HG03175 (cell line): ENCODE measurements around the gene IP6K3.

ENCODE experiments used
- ATAC-seq: cut with Tn5 transposase; IDR thresholded peaks from one replicate; pipeline ENCODE4 v1.9.1; 2021; ENCODE audit warnings: mild to moderate bottlenecking, moderate library complexity; ENCODE audit not compliant: unreplicated experiment

The IP6K3 gene

GRCh38 chr6:33708516-33709204 lies 38.0 kb downstream of the IP6K3 start:
- ATAC-seq = no peak

- no peak for ATAC-seq
Observed at GRCh38 chr6:33707771-33708170, 38.9 kb downstream of the IP6K3 start.

DNA sequence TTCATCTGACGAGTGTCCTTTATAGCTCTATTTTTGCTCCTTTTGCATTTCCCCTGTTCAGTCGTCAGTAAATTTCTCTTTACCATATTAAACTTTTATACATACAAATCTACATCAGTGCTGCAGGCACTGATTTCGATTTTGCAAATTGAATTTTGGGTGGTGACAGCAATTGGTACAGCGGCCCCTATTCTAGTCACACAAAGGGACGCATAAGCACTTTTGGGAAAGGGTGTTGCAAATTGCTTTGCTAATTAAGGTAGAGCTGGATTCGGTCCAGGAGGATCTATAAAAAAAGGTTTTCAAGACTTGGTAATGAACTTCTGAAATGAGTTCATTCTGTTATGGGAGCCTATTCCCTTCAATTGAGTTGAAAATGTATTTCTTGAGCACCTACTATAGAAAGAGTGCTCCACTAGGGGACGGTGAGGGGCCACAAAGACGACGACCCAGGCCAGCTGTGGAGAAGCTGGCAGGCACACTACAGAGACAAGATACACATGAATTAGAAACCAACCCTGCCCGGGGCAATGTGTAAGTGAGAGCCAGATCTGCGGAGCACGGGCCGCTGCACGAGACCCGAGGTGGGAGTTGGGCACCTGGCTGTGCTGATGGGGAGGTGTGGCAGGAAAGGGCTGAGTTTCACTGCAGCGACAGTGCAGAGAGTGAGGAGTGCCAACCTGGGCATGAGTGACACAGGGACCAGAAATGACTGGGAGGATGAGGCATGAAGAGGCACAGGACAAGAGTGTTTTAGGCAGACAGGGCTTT lies 40.6 kb downstream of the IP6K3 start:
- ATAC-seq = no peak

- ATAC-seq = no peak
Observed at GRCh38 chr6:33705268-33705885, 41.3 kb downstream of the IP6K3 start.

DNA sequence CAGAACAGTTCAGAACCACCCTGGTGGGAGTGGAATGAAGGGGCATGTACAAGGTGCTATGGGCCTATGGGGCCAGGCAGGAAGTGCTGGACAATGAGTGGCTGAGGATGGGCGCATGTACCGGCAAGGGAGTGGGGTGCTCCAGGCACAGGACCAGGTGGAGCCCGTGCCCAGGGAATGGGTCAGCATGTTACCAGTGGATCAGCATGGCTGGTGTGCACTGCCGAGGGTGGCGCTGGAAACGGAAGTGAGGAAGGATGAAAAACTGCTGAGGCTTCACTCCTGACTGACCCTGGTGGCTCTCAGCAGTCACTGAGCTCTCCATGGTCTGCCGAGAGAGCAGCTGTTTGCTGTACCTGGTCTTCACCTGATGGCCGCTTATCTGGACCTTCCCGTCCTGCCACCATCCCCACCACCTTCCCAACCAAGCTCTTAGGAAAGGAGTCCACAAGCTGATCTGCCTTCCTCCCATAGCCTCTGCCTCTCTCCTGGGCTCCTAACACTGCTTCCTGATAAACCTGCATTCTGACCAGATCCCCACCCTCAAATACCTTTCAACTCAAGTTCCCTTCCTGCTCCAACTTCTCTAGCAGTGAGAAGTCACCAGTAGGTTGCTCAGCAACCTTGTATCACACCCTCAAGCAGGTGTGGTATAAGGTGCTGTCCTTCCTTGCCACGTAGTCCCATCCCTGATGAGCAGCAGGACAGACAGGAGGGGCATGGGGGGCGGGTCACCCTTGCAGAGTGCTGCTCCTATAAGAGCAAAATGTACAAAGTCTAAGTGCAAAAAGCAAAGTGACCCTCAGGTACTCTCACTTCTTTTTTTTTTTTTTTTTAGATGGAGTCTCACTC lies 42.3 kb downstream of the IP6K3 start:
- ATAC-seq = no peak

DNA sequence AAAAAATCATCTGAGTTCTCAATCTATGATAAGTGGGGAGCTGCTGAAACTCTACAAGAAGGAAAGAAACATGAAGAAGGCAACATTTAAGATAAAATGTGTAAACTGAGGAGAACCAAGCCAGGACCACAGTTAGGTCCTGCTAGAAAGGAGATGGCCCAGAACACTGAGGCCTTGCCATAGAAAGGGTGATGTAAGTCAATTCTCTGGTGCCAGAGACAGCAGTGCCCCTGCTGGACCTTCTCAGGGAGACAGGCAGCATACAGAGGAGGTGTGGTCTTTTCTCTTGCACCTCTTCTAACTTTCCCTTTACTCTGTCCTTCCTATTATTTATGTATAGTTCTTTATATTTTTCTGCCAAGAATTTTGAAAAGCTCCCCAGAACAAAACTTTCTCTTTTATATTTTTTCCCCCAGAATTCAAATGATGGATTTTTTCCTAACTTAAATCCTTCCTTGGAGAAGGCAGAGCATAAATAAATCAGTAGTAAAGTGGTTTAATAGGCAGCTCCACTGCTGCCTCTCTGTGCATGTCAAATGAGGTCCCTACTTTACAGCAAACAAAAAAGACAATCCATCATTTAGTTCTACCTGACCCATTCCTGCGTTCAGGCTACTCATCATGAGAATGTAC lies 44.2 kb downstream of the IP6K3 start:
- no peak for ATAC-seq

- peak; percentile 75 for ATAC-seq
Observed at GRCh38 chr6:33700391-33701050, 46.2 kb downstream of the IP6K3 start.

- no peak for ATAC-seq
Observed at GRCh38 chr6:33699739-33700138, 47.0 kb downstream of the IP6K3 start.

DNA sequence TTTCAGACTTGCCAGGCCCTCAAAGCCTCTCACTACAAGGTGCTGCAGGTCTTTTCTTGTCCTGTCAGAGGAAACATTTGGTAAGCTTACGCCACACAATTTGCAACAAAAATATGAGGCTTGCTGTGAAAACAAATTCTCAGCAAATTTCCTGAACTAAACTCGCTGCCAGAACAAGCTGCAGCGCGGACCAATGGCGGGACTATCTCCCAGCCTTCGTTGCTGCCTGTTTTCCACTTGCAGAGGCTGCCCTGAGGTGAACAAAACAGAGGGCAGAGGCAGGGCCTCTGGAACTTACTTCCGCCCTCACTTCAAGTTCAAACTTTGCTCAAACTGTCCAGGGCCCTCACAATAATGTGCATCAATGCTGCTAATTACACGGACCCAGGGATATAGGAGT lies 47.6 kb downstream of the IP6K3 start:
- no peak for ATAC-seq

- ATAC-seq = no peak
Observed at GRCh38 chr6:33698494-33698893, 48.2 kb downstream of the IP6K3 start.

DNA sequence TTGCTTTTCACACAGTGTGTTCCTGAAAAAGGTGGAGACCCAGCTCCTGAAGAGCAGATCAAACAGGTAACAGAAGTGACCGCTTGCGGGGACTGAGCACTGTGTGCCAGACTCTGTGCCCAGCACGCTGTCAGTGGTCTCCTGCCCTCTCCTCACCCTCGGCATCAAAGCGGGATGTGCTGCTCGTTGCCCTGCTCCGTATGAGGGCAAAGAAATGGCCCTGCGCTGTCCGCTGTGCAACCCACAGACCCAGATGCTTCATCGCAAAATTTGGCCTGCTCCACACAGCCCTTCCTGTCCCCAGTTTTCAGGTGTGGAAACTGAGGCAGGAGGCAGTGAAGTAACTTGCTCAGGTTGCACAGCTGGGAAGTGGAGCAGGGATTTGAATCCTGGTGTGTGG lies 48.9 kb downstream of the IP6K3 start:
- no peak for ATAC-seq

- no peak for ATAC-seq
Observed at GRCh38 chr6:33696548-33697518, 49.9 kb downstream of the IP6K3 start.

DNA sequence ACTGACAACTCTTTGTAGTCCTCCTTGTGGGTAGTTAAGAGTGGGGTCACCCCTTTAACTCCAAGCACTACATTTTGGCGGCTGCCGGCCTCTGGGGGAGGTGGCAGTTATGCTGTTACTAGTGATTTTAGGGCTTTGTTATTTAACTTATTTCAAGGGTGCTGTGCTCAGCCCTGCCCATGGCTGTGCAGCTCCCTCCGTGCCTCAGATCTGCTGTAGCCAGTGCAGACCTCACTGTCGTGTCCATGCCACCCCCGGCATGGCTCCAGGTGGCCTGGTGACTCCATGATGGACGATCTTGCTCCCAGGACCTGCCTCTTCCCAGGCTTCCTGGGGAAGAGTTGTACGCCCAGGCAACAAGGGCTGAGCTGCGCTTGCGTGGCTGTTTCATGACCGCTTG lies 50.6 kb downstream of the IP6K3 start:
- ATAC-seq = no peak

- ATAC-seq = no peak
Observed at GRCh38 chr6:33695451-33695887, 51.2 kb downstream of the IP6K3 start.

DNA sequence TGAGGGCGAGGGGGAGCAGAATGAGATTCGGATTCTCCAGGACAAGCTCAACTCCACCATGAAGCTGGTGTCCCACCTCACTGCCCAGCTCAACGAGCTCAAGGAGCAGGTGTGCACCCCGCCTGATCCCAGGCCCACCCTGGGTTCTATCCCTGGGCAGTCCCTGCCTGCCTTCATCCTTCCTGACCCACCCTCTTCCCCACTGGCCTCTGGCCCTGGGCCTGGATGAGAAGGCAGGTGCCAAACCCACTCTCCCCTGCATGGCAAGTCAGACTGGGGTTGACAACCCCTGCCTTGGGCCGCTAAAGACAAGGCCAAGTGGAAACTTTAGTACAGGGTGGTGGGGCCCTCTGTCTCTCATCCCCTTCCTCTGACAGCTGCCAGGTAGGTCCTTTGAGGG lies 51.7 kb downstream of the IP6K3 start:
- no peak for ATAC-seq

- no peak for ATAC-seq
Observed at GRCh38 chr6:33694401-33694931, 52.2 kb downstream of the IP6K3 start.

DNA sequence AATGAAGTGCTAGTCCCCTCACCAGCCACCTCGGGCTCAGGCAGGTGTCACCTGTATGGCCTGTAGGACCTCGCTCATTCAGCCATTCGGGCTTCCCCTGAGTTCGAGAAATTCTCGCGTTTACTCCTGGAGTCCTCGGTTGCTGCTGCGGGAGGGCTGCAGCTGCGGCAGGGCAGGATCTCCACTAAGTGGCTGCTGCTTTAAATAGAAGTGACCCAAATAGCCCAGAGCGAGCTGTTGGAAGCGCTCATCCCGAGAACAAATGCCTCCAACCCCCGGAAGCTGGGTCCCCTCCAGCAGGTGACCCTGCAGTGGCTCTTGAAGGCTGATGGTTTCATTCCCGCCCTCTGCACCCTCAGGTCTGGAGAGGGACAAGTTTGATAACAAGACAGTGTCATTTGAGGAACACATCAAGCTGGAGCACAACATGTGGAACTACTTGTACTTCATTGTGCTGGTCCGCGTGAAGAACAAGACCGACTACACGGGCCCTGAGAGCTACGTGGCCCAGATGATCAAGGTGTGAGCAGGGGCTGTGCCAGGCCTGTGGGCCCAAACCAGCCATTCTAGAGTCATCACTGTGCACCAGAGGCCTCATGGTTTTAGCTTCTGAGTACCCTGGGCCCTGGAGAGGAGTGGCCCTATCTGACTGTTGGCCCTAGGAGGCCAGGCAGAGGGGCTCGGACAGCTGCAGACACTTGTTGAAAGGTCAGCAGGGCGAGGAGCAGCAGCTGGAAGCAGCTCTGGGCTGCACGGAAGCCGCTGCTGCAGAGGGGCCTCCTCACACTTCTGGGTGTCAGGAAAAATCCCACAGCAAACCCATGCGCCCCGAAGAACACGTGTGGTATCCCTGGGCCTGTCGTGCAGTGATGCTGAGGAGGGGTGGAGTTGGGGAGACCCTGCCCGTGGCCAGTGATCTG lies 53.3 kb downstream of the IP6K3 start:
- no peak for ATAC-seq

GRCh38 chr6:33692760-33693158 lies 53.9 kb downstream of the IP6K3 start:
- peak; percentile 46 for ATAC-seq
